GM18909 (cell line): ENCODE measurements around the gene CAVIN3.

Source experiments
- ATAC-seq: cut with Tn5 transposase; IDR thresholded peaks from one replicate; pipeline ENCODE4 v1.9.1; 2021; ENCODE audit warnings: mild to moderate bottlenecking; ENCODE audit not compliant: unreplicated experiment, poor library complexity

CAVIN3 gene

DNA sequence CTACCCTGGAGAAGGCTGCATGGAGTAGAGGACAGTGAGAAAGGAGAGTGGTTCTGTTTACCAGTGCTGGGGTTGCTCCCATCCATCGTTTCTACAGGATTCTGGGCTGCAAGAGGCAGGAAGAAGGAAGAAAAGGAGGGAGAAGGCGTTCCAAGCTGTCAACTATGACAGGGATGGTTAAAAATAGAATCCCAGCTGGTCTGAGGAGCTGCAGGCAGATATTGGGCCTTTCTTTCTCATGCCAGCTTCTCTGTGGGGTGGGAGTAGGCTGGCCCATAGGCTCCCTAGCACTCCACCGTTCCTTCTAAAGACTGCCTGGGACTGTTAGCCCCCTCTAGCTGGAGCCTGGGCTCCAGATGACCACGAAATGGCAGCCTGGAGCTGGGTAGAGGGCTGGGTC is 47.1 kb downstream of the CAVIN3 start:
- ATAC-seq = no peak

- no peak for ATAC-seq
Observed at GRCh38 chr11:6271598-6271997, 48.7 kb downstream of the CAVIN3 start.

GRCh38 chr11:6270584-6271246 is 49.6 kb downstream of the CAVIN3 start:
- no peak for ATAC-seq

DNA sequence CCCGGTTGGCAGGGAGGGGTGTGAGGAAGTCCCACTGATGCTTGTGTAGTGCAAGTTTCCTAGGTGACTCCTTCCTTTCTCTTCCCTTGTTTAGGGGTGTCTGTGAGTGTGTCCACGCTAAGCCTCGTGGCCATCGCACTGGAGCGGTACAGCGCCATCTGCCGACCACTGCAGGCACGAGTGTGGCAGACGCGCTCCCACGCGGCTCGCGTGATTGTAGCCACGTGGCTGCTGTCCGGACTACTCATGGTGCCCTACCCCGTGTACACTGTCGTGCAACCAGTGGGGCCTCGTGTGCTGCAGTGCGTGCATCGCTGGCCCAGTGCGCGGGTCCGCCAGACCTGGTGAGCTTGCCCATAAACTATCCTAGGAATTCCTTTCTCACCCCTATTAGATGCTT is 50.3 kb downstream of the CAVIN3 start:
- ATAC-seq = no peak
